Measurements from ENCODE around the gene LAMA1.

Gene LAMA1

DNA sequence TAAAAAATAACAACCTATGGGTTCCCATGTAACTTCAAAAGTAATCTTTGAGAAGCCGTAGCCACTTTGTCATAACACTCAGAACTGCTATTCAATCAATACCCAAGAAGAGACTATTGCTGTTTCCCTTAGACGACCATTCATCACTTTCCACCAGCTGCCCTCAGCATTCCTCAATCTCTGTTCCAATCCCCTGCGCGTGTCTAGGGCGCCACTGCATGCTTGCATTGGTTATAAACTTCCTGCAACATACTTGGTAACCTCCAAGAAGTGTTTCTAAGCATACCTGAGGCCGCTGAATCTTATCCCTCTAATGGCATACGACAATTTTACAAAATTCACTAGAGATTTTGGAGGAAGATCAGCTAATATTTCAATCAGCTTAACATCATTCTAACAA, 134.2 kb downstream of the LAMA1 start:
- no peak for DNase-seq

DNA sequence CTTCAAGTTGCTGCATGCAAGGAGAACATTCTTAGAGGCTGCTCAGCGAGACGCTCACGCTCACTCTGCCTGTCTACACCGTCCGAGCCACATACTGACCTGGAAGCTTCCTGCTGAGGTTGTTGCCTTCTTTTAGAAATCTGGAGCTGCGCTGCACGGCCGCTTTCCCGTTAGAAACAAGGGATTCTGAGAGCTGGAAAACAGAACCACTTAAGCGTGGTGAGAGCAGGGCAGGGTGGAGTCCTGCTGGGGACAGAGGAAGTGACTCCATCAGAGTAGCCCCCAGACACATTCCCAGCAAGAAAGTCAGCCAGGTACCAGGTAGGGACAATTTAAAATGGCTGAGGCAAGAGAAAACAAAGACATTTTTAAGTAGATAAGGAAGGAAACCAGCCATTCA, 135.2 kb downstream of the LAMA1 start:
- no peak for DNase-seq

DNA sequence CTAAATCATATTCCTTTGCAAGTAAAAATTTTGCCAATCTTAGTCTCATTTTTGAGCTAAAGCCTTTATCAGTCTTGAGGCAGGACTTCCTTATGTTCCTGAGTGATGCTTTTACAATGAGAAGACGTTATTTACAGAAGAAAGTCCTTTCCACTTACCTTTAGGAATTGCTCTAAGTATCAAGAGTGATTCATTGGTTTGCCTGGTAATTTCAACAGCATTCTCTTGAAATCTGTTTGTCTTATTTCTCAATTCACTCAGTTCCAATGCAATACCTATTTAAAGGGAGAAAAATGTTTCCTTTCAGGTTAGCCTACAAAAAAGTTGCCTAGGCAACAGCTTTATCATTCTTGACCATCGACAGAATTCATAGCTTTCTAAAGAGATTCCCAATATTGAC, 137.2 kb downstream of the LAMA1 start:
- DNase-seq, result no peak

DNA sequence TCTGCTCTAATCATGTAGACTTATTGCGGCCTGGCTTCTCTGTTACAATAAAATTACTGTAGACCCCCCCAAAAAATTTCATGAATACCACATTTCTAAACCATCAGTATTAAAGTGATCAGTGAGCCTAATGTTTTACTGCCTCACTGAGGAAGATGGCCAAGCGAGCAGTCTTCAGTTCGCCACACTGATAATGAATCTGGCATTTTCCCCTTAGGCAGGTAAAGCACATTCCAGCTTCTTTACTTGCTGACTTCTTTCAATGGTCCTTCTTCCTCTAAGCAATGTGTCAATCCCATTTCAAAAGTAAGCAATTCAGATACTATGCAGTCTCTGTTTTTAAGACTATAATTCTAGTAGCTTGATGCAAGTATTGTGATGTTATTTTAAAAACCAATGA, 137.6 kb downstream of the LAMA1 start:
- no peak for DNase-seq

DNA sequence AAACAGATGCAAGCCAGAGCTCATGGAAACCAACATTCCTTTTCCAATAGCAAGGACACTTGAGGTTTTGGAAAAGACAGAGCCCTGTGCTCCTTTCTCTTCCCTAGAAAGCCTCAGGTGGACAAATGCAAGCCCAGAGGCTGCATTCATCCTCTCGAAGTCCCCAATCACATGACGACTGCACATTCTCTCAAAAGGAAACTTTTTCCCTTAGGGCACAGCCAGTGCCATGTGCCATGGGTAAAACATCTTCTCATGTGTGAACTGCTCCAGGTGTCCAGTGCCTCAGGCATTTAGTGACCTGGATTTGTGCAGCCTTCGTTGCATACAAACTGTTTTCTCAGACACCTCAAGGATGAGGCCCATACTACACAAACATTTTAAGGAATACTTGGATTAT, 140.7 kb downstream of the LAMA1 start:
- DNase-seq, result no peak

DNA sequence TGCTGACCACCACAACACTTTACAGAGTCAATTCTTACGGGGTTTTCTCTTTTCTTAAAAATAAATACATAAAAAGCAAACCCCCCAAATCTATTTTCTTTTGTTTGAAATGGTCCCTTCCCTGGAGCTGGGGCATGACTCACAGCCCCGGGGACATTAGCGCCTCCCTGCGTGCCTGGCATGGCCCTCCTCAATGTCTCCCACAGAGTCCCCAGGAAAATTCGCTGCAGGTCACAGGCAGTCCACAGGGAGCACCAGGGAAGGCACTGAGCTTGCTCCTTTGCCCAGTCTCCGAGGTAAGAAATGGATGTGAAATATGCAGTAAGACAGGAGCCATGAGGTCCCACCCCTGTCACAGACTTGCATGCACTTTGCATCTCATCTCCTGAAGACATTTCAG, 142.5 kb downstream of the LAMA1 start:
- DNase-seq, result no peak

DNA sequence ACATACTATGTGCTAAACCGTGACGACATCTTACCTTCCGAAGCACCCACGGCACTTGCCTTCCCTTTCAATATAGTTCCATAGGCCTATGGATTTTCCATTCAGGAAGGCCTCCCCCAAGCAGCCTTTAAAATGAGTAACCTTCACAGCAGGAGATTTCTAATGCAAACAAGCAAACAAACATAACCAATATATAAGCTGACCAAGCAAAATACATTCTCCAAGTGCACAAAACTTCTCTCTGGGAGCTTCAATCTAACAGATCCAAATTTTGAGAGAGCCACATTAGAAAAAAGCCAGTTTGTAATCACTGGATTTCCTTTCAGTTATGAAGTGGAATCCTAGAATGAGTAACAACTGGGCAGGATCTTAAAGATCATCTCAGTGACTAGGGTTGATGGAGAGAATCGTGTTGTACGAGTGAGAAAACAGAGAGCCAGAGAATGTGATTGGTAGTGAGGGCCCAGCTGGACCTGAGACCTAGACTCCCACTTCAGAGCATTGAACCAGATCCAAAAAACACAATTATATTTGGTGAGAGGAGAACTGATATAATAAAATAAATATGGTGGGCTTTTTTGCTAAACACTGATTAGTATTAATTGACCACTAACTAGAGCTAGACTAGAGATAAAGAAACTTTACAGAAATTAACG, 145.6 kb downstream of the LAMA1 start:
- DNase-seq, result no peak

DNA sequence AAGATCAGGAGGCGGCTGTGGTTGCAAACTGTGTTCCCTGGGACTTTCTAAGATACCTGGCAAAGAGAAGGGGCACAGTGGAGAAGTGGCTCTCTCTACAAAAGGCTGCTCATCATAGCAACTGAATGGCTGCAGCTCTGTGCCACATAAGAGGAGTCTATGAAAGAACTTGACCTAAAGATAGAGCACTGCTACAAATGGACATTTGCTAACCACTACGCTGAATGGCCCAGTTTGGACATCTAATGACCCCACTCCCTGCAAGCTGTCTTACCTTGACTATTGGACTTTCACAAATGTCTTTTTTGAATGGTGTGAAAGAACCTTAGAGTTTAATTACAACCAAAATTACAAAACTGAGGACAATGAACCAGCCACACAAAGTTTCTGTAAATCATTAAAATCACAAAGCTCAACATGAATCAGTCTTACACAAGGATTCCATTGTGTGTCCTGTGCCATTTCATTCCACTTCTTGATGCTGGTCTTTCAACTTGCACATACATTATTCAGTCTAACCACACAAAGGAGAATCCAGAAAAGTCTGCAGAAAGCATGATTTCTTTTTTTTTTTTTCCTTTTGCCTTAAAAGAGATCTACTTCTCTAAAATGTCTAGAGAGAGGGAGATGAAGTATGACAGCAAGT, 154.0 kb downstream of the LAMA1 start:
- no peak for DNase-seq

DNA sequence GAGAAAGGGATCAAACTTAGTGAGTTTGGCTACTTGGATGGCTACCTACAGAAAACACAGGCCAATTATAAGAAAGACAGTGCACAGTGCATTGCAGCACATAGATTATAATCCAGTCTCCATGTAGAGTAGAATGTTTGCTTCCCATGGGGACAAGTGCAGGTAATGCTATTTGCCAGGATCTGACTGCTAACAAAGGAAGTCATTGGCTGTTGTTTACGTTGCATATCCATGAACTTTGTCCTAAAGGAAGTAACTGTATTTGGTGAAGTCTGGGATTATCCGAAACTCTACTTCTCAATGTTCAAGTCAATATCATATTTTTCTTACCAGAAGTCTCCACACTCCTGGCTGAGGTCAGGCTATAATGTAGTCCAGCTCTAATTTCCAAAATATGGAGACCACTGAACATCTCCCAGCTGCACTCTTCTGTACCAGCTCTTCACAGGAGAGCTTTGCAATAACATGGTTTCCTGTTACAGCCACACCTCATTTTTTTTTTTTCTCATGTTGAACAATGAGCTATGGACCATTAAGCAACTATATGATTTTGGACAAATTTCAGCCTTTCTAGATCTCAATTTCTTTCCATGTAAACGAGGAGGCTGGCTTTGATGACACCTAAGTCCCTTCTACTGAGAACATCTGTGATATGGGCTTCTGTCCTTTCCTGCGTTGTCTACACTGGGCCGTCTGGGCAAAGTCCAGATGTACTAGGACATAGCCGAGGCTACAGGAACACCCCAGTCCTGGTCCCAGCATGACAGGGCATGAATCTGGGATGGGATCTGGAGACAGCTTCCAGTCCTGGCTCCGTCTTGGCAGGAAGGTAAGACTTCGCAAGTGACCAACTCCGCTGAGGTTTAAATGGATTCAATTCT, 154.8 kb downstream of the LAMA1 start:
- DNase-seq, result no peak

DNA sequence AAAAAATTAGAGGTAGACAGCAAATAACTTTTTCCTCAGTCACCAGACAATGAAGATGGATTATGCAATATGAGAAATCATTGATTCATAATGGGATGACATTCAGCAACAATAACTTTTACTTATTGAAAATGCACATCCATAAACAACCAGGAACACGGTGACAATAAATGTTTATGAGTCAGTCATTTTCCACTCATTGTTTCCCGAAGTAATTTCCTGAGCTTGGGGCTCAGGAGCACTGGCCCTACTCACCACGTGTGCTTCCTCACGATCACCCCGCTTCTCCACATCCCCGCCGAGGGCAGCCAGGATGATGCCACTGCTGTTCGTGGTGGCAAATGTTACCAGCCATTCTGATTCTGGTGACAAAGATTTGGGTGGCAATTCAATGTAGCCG, 156.3 kb downstream of the LAMA1 start:
- no peak for DNase-seq

DNA sequence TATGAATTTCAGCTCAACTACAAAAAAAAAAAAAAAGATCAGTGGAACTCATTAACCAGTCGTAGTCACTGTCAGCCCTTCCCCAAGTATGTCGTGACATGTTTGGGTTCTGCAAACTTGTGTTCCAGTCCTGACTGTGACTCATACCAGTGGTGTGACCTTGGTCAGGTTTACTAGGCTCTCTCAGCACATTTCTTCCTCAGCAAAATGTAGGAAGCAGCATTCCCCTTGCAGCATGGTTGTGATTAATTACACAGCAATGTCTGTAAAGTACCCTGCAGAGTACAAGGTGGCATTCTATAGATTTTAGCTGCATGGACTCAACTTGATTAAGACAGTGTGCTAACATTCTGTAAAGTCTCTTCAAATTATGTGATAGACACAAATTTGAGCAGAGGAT, 156.9 kb downstream of the LAMA1 start:
- no peak for DNase-seq

DNA sequence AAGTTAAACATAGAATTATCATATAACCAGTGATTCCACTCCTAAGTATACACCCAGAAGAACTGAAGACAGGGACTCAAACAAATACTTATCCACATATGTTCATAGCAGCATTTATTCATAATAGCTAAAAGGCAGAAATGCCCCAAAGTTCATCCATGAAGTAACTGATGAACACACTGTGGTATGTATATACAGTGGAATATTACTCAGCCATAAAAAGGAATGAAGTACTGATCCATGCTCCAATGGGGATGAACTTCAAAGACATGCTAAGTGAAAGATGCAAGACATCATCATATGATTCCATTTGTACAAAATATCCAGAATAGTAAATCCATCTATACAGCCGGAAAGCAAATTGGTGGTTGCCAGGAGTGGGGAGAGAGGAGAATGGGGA, 157.5 kb downstream of the LAMA1 start:
- no peak for DNase-seq

DNA sequence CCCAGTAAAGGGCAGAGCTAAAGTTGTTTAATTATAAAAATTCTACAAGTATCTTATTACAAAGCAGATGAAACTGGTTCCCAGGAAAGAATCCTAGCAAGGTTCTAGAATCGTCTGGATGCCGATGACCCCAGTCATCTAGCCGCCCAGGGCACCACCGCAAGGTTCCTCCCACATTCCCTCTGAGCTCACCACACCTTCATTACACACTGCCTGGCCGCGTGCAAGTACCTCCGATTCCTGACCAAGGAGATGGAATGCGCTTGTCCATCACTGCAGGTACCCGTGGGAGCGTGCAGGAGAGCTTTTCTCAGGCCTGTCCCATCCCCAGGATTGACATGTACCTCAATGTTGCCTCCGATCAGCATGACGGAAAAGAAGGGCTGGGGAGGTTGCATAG, 158.5 kb downstream of the LAMA1 start:
- DNase-seq, result no peak

DNA sequence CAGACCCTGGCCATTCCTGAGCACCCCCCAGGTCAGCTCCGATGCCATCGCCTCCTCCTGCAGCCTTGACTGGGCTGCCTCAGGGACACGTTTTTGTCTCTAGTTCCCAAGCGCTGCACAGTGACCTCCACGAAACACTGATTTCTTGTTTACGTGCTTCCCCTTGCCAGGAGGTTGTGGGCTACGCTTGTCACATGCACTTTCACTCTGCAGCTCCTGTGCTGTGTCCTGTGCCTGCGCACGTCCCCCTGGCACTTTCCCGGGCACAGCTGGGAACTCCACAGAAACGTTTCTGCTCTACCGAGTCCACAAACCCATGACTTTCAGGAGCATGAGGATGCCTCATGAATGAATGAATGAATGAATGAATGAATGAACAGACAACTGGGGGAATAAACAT, 160.6 kb downstream of the LAMA1 start:
- no peak for DNase-seq

DNA sequence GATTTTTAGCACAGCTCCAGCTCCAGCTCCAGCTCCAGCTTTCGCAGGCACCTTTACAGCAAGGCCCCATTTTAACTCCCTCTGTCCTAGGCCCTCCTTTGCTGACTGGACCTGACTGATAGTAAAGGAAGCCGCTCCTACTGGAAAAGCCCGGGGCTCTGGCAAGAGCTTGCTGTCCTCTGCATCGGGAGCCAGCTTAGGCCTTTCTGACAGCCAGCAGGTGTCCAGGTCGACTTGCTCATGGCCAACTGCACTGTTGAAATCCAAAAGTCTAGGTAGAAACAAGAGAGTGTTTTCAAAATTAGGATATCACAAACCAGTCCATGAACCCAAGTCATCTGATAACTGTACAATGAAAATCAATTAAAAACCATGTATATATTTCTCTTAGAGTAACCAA, 161.1 kb downstream of the LAMA1 start:
- DNase-seq, result no peak

DNA sequence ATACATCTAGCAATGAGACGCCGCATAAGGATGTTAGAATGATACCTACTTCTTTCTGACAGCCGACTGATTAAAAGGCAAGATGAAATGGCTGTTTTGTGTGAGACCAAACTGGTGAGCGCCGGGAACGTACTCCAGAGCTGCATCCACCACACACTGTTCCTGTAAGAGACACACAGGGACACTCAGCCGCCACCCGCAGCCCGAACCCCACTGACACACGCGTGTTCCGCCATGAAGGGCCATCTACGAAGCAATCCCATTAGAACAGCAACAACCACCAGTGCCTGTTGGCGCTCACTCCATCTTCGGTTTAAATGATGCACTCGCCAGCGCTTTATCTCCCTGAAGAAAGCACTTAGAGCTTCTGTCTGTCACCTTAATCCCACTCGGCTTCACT, 162.3 kb downstream of the LAMA1 start:
- no peak for DNase-seq

DNA sequence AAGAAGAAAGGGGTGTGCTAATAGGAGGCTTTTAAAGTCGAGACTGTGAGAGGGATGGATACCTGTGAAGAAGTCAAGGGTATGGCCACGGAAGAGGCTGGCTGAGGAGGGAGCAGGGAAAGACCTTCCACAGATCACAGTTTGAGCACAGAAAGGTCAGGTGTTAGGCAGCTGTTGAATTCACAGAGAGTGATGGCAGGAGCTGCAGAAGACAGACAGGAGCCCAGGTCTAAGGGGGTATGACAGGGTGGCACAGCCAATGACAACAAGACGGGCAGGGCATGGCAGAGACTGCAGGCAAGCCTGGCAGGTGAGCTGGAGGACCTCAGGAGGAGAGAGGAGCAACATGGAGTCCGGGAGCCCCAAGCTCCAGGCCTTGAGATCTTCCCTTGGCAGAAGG, 163.1 kb downstream of the LAMA1 start:
- DNase-seq, result no peak

DNA sequence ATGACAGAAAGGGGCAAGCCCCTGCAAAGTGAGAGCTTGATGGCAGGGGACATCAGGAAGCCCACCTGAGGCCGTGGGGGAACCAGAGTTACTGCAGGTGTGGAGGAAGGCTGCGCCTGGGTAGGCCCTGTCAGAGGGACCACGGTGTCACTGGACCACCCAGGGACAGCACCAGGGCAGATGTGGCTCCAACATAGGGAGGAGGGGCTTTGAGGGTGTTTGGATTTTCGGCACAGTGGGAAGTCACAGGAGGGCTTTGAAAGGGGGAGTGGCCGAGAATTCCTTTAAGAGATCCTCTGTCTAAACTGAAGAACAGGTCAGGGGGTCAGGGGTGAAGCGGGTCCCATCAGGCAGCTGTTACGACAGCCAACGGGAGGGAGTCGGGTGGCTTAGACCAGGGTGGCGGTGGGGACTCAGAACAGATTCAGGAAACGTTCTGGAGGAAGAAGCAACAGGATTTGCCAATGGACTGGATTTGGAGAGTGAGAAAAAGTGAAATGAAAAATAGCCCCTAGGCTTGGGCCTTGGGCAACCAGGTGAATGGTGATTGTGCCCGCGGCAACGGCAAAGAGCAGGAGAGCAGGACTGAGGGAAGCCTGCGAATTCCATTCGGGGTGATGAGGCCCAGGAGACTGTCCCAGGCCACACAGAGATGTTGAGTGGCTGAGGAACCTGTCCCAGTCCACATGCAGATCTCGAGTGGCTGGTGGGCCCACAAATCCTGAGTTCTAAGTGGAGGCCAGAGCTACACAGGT, 166.1 kb downstream of the LAMA1 start:
- no peak for DNase-seq

DNA sequence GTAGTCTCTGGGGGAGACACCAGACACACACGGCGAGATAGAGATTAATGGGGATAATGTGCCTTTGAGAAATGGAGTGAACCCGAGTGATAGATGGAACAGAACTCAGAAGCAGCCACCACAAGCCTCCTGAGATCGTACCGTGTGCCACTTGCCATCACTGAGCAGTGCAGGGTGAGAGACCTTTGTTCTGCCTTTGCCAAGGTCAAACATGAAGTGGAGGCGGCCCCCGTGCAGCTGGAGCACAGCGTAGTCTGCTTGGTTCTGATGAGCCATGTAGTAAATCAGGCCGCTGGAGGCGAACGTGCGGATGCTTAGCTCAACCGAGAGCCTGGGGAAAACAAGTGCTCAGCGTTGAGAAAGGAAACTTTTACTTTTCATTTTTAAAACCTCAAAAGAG, 167.0 kb downstream of the LAMA1 start:
- no peak for DNase-seq

DNA sequence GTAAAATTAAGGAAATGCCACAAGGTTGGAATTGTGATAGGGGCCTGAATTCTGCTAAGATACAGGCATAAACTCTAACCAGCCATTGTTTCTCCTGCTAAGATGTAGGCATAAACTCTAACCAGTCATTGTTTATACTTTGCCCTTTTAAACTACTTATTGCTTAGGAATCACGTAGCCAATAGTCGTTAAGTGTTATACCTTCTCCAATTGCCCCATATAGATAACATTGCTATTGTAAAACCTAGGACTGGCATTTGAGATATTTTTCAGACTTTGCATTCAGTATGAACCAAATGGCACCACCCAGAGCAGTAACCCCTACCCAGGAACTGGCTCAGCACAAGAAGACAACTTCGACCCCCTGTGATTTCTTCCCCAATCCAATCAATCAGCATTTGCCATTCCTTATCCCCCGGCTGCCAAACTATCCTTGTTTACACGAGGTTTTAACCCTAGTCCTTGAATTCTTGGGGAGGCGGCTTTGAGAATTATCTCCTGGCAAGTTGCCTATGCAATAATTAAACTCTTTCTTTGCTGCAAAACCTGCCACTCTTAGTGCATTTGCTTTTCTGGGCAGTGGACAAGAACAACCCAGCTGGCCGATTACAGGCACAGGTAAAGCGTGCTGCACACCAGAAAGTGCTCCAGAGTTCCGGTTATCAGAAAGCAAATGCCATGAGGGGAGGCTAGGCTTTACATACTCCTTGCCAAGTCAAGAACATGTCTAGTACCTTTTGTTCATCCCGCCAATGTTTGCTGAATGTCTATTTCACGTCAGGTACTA, 167.6 kb downstream of the LAMA1 start:
- DNase-seq, result no peak

DNA sequence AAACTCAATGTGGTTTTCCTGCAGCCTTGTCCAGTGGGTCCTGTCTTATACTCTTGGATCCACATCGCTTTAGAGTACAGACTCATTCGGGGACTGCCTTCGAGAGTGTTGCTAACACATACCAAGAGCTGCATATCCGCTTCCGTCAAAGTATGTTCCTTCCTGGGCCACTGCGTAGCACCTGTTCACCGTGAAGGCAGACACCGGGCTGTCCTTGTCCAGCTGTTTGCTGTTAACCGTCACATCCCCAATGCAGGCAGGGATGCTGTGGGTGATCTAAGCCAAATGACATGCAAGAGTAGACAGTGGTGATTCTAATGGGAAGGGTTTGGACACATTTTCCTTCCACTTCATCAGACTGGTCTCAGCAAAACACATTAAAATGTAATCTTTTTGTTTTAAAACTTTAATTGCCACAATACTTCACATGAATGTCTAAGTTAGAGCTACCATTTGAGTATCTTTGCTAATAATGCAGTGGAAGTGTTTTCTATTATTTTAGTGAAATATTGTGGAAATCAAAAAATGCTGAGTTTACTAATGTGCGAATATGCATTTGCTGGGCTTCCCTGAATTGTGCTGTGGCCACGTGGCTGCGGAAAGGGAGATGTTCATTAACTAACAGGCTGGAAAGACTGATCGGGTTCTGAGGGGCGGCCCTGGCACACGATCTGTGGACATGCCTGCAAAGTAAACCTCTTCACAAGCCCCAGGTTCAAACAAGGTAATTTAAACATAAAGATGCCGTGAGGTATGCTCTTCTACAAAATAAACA, 169.1 kb downstream of the LAMA1 start:
- no peak for DNase-seq
